Activated CD8-positive, alpha-beta memory T cell treated with anti-CD3 and anti-CD28 coated beads for 36 hours (primary cell): ENCODE data around the gene GHR. TPM values are rescaled to one million over a fixed set of nuclear protein-coding genes. Genes with fewer than 3 reads are reported as not detected.

Source experiments
- CTCF ChIA-PET: fragments of 350-600 bp; sonication (Branson Sonifier 250); formaldehyde crosslinking; loops from one replicate; lab custom pipeline; 2021; ENCODE audit warnings: antibody characterized with exemption; lab: Charles Lee
- POLR2A ChIA-PET: fragments of 350-600 bp; sonication (Branson Sonifier 250); formaldehyde crosslinking; loops from one replicate; lab custom pipeline; 2021; ENCODE audit warnings: antibody characterized with exemption; lab: Charles Lee
- total RNA-seq, 2 experiments: library from RNA; stranded (reverse); gene quantifications; one replicate each; pipeline ENCODE4 v1.2.3, GENCODE V29; 2021

The GHR gene
- total RNA-seq = not detected

- CTCF ChIA-PET = interaction anchor here (0.7 to 1.3 kb wide), 3 partner anchors 65 to 481 kb away, joined by 3 to 6 read pairs (median 3); no protein-coding TSS in a partner anchor
These were observed at the start of gene GHR for GRCh38 chr5:42423285-42424165. GHR (plus strand) TSS chr5:42423439; CDS start chr5:42565875, 142,436 bp downstream.

GRCh38 chr5:42374679-42375273, 48.5 kb upstream of the GHR start:
- POLR2A ChIA-PET = no interaction called here
- CTCF ChIA-PET = no interaction called here

More at GRCh38 chr5:42423285-42424165, at the start of gene GHR:
- POLR2A ChIA-PET = no interaction called here

- ChIA-PET CTCF (no interaction called here), POLR2A (interaction anchor here (0.6 kb wide), 1 partner anchor 49 kb away, joined by 5 read pairs; no protein-coding TSS in a partner anchor)
These were observed 45.7 kb upstream of the GHR start for GRCh38 chr5:42377496-42377895.

- CTCF ChIA-PET = no interaction called here
- POLR2A ChIA-PET = no interaction called here
These were observed 41.3 kb upstream of the GHR start for GRCh38 chr5:42381973-42382372.

- POLR2A ChIA-PET = no interaction called here
- CTCF ChIA-PET = no interaction called here
These were observed 35.7 kb upstream of the GHR start for GRCh38 chr5:42387563-42387962.

GRCh38 chr5:42390115-42390514, 33.1 kb upstream of the GHR start:
- ChIA-PET CTCF (no interaction called here), POLR2A (no interaction called here)

- ChIA-PET CTCF (no interaction called here), POLR2A (no interaction called here)
These were observed 30.3 kb upstream of the GHR start for GRCh38 chr5:42392917-42393316.

- ChIA-PET POLR2A (no interaction called here), CTCF (no interaction called here)
These were observed 27.1 kb upstream of the GHR start for GRCh38 chr5:42396111-42396510.

GRCh38 chr5:42397267-42397666, 26.0 kb upstream of the GHR start:
- POLR2A ChIA-PET = no interaction called here
- CTCF ChIA-PET = no interaction called here

GRCh38 chr5:42399702-42400101, 23.5 kb upstream of the GHR start:
- CTCF ChIA-PET = no interaction called here

GRCh38 chr5:42400474-42400873, 22.8 kb upstream of the GHR start:
- ChIA-PET CTCF (no interaction called here), POLR2A (no interaction called here)

More at GRCh38 chr5:42399702-42400101, 23.5 kb upstream of the GHR start:
- POLR2A ChIA-PET = no interaction called here

- POLR2A ChIA-PET = no interaction called here
- CTCF ChIA-PET = no interaction called here
These were observed 20.0 kb upstream of the GHR start for GRCh38 chr5:42403236-42403635.

GRCh38 chr5:42404366-42404765, 18.9 kb upstream of the GHR start:
- ChIA-PET CTCF (no interaction called here), POLR2A (no interaction called here)

GRCh38 chr5:42419294-42419693, 3.9 kb upstream of the GHR start:
- CTCF ChIA-PET = no interaction called here
- POLR2A ChIA-PET = no interaction called here

GRCh38 chr5:42422656-42423280, 471 bp upstream of the GHR start:
- CTCF ChIA-PET = interaction anchor here (0.7 to 1.3 kb wide), 3 partner anchors 65 to 480 kb away, joined by 3 to 6 read pairs (median 3); no protein-coding TSS in a partner anchor

GRCh38 chr5:42426016-42426415, 2.8 kb downstream of the GHR start:
- CTCF ChIA-PET = no interaction called here
- POLR2A ChIA-PET = no interaction called here

More at GRCh38 chr5:42422656-42423280, 471 bp upstream of the GHR start:
- POLR2A ChIA-PET = no interaction called here

GRCh38 chr5:42429694-42430093, 6.5 kb downstream of the GHR start:
- ChIA-PET CTCF (no interaction called here), POLR2A (no interaction called here)

- ChIA-PET POLR2A (no interaction called here), CTCF (no interaction called here)
These were observed 10.9 kb downstream of the GHR start for GRCh38 chr5:42434047-42434724.

- CTCF ChIA-PET = no interaction called here
These were observed 12.8 kb downstream of the GHR start for GRCh38 chr5:42436051-42436450.

More at GRCh38 chr5:42436051-42436450, 12.8 kb downstream of the GHR start:
- POLR2A ChIA-PET = no interaction called here
